ENCODE measurements around the gene KDM3A. TPM values are rescaled to one million over a fixed set of nuclear protein-coding genes. Genes with fewer than 3 reads are reported as not detected.

The KDM3A gene
- total RNA-seq, 1 experiment from 2014 or later, result 28.3 TPM

DNA sequence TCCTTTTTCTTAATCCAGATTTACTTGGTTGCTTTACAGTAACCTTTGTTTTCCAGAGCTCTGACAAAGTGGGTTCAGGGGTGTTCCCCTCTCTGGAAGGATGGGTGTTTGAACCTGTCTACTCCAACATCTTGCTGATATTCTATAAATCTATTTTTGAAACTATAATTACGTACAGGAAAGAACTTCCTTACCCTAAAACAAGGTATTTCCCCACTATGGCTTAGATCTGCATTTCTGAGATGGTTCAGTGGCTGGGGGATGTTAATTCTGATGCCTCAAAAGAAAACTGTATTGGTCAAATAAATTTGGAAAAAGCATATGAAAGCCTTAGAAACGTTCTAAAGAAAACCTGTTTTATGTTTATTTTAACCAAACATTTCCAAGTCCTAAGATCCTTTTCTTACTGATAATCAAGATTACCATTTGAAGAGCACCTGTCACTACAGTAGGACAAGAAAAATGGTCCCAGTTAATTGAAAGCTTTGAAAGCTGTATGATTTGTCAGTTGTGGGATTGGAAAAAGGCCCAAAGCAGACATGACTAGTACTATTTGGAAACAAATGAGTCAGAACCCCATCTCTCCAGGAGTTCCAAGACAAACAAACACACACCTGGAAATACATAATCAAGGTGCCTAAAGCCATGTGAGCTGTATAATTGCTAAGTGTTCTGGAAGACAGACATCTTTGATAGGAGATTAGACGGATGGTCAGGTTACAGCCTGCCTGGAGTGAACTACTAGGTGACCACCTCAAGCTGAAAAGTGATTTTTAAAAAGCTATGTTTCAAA, 57.5 kb downstream of the KDM3A start:
- in situ Hi-C loops (cut with HindIII; ENCODE audit: low pct_unique_long_range_greater_than_20kb, low sequenced_read_pairs), result loop anchor here (10.0 kb wide), 1 partner anchor 116 kb away; no protein-coding TSS in a partner anchor
- peak; percentile 12 for DNase-seq (ENCODE audit: low read depth)

DNA sequence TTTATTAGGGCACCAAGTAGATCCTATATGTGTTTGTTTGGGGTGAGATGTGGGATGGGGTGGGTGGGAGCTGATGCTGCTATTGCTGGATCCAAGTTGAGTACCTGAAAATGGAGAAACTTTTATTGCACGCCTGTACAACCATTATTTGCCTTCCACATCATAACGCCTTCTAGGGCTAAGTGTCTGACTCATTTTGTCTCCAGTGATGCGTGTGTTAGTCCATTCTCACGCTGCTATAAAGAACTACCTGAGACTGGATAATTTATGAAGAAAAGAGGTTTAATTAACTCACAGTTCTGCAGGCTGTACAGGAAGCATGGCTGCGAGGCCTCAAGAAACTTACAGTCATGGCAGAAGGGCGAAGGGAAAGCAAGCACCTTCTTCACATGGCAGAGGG, 58.2 kb downstream of the KDM3A start:
- DNase-seq (ENCODE audit: low read depth), result peak; percentile 19

DNA sequence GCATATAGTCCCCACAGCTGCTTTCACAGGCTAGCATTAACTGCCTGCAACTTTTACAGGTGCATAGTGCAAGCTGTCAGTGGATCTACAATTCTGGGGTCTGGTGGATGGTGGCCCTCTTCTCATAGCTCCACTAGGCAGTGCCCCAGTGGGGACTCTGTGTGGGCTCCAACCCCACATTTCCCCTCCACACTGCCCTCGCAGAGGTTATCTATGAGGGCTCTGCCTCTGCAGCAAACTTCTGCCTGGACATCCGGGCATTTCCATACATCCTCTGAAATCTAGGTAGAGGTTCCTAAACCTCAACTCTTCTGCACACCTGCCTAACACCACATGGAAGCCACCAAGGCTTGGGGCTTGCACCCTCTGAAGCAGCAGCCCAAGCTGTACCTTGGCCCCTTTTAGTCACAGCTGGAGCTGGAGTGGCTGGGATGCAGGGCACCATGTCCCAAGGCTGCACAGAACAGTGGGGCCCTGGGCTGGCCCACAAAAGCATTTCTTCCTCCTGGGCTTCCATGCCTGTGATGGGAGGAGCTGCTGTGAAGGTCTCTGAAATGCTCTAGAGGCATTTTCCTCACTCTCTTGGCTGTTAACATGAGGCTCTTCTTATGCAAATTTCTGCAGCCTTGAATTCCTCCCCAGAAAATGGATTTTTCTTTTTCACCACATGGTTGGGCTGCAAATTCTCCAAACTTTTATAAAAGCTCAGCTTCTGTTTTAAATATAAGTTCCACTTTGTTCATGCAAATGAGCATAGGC, 59.3 kb downstream of the KDM3A start:
- in situ Hi-C loops (cut with HindIII; ENCODE audit: low pct_unique_long_range_greater_than_20kb, low sequenced_read_pairs), result no loop called here
- DNase-seq (ENCODE audit: low read depth), result no peak

More for the DNA sequence above, 58.2 kb downstream of the KDM3A start:
- in situ Hi-C loops (cut with HindIII; ENCODE audit: low pct_unique_long_range_greater_than_20kb, low sequenced_read_pairs), result loop anchor here (10.0 kb wide), 1 partner anchor 115 kb away; no protein-coding TSS in a partner anchor

DNA sequence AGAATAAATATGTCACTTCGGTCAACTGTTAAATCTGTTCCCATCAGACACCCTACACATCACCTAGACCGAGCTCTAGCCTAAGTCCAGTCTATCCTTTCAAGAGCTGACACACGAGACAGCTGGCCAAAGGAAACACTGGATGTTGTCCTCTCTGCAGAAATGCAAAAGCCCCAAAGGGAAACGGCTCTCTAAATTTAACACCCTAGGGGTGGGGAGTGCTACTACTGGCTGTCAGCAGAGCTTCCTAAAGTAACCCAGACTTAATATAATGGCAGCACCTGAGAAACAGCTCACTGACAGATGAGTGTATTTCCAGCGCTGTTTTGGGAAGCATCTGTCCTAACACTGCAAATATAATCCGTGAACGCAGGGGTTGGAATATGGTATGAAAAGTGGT, 66.4 kb downstream of the KDM3A start:
- in situ Hi-C loops (cut with HindIII; ENCODE audit: low pct_unique_long_range_greater_than_20kb, low sequenced_read_pairs), result no loop called here
- DNase-seq (ENCODE audit: low read depth), result no peak

DNA sequence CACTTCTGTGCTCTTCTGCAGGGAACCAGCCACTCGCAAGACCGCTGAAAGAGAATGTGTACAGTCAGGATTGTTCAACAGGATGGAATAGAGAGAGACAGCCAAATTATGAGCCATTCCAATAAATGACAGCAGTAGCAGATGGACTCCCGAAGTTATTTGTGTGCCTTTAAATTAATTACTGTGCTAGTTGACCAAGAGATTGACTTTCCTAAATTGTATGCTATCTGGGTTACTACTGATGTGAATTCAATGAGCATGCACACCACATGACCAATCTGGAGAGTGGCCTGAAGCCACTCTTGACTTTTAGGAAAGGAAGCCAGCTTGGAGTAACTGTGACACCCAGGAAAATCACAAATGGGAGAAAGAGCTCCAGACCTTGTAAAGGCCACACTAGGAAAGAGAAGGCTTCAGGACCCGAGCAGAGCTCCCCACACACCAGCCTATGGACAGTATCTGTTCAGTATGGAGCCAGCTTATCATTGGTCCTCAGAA, 69.3 kb downstream of the KDM3A start:
- in situ Hi-C loops (cut with HindIII; ENCODE audit: low pct_unique_long_range_greater_than_20kb, low sequenced_read_pairs), result no loop called here
- DNase-seq (ENCODE audit: low read depth), result no peak

DNA sequence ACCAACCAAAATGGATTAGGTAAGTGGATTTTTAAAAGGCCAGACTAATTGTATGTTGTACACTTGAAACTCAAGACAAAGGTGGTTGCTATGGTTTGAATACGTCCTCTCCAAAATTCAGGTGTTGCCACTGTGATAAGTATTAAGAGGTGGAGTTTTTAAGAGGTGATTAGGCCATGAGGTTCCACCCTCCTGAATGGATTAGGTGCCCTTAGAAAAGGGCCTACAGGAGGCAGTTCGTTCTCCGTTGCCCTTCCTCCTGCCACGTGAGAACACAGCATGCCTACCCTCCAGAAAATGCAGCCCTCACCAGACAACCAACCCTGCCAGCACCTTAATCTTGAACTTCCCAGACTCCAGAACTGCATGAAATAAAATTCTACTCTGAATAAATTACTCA, 70.9 kb downstream of the KDM3A start:
- in situ Hi-C loops (cut with HindIII; ENCODE audit: low pct_unique_long_range_greater_than_20kb, low sequenced_read_pairs), result no loop called here
- DNase-seq (ENCODE audit: low read depth), result no peak

DNA sequence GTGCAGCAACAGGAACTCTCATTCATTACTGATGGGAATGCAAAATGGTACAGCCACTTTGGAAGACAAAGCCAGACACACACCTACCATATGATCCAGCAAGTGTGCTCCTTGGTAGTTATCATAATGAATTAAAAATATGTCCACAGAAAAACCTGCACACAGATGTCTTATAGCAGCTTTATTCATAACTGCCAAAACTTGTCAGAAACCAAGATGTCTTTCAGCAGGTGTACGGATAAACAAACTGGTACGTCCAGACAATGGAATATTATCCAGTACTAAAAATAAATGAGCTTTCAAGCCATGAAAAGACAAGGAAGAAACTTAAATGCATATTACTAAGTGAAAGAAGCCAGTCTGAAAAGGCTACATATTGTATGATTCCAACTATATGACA, 71.7 kb downstream of the KDM3A start:
- DNase-seq (ENCODE audit: low read depth), result no peak
- in situ Hi-C loops (cut with HindIII; ENCODE audit: low pct_unique_long_range_greater_than_20kb, low sequenced_read_pairs), result no loop called here

DNA sequence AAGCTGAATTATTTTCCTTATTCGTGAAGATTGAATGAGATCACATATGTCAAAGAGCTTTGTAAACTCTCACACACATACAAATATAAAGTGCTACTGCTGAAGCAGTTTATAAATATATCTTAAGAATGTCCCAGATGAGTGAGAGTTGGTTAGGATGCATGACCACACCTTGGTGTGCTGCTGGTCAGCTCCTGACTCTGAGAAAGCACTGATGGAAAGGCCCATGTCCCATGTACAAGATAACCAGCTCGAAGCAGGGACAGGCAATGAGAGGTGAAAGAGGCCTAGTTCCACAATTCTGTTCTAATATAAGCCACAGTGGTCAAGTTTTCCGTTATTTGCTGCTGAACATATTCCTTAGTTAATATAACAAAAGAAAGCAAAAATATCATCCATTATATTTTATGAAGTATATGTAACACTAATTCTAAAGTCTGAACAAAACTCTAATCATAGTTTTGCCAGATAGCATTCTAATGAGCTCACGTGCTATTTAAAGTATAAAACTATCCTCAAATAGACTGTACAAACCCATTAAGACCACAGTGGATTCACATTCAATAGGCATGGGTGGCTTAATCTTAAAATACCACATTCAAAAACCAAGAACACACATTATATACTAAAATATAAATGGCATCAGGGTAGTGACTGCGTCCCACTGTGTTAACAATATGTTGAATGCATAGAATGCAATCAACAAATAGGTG, 72.9 kb downstream of the KDM3A start:
- in situ Hi-C loops (cut with HindIII; ENCODE audit: low pct_unique_long_range_greater_than_20kb, low sequenced_read_pairs), result no loop called here
- no peak for DNase-seq (ENCODE audit: low read depth)

DNA sequence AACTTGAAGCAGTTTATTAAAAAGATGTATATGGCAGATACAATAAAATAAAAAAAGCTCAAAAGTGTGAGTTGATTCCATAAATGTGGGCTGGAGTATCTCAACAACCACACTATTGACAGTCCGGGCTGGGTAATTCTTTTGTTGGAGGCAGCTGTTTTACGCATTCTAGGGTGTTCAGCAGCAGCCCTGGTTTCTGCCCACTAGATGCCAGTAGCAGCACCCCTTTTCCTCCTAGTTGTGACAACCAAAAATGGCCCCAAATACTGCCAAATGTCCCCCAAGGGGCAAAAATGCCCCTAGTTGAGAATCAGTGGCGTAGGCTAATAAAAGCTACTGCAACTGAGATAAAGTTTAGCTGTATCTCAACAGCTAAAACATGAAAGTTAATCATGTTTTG, 77.3 kb downstream of the KDM3A start:
- no peak for DNase-seq (ENCODE audit: low read depth)

DNA sequence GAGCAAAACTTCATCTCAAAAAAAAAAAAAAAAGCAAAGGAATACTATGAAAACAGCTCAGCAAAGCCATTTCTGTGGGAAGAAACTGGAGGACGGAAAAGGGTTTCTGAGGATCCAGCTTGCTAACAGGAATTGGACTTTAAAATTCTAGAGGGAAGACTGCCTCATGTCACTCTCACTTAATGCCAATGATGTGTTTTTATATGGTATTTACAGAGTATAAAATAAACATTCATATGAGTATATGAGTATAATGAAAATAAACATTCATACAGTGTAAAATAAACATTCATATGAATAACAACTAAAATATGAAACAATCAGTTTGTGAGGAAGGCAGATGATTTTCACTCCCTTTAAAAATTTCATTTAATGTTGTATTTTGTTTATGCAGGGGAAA, 78.2 kb downstream of the KDM3A start:
- in situ Hi-C loops (cut with HindIII; ENCODE audit: low pct_unique_long_range_greater_than_20kb, low sequenced_read_pairs), result no loop called here
- no peak for DNase-seq (ENCODE audit: low read depth)

More for the DNA sequence above, 77.3 kb downstream of the KDM3A start:
- in situ Hi-C loops (cut with HindIII; ENCODE audit: low pct_unique_long_range_greater_than_20kb, low sequenced_read_pairs), result no loop called here

DNA sequence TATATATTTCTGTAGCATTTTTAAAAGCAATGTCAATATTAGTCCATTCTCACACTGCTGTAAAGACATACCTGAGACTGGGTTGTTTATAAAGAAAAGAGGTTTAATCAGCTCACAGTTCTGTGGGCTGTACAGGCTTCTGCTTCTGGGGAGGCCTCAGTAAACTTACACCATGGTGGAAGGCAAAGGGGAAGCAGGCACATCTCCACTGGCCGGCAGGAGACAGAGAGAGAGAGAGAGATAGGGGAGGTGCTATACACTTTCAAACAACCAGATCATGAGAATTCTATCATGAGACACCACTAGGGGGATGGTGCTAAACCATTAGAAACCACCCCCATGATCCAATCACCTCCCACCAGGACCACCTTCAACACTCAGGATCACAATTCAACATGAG, 79.0 kb downstream of the KDM3A start:
- DNase-seq (ENCODE audit: low read depth), result peak; percentile 12
- in situ Hi-C loops (cut with HindIII; ENCODE audit: low pct_unique_long_range_greater_than_20kb, low sequenced_read_pairs), result no loop called here

DNA sequence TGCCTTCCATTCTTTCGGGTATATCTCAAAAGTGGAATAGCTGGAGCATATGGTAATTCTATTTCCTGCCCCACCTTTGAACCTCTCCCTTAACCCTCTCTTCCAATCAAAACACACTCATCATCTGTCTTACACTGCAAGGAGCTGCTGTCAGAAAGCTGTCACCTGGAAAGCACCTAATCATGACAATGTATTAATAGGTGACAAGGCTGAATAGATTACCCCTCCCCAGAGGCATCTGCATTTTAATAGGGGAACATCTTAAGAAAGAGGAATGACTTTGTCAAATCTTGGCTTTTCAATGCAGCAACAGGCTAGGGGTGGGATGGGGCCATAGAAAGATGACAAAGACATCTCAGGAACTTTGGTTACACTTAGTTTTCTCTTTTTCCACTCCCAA, 80.8 kb downstream of the KDM3A start:
- DNase-seq (ENCODE audit: low read depth), result no peak
- in situ Hi-C loops (cut with HindIII; ENCODE audit: low pct_unique_long_range_greater_than_20kb, low sequenced_read_pairs), result no loop called here

DNA sequence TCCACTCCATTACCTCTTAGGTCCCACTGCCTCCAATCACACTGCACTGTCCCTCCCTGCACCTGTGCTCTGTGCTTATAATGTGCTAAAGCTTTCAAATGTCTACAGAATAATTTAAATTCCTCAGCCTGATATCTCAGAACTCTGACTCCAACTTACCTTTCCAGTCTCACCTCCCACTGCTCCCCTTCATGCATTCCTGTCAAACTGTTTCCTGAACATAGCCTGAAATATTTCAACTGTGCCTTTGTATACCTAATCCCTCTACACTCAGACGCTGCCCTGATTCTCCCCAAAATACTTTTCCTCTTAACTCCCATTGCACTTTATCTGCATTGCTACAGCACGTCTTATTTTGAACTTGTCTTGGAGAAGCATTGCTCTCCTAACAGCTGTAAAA, 81.5 kb downstream of the KDM3A start:
- no peak for DNase-seq (ENCODE audit: low read depth)
- in situ Hi-C loops (cut with HindIII; ENCODE audit: low pct_unique_long_range_greater_than_20kb, low sequenced_read_pairs), result no loop called here

DNA sequence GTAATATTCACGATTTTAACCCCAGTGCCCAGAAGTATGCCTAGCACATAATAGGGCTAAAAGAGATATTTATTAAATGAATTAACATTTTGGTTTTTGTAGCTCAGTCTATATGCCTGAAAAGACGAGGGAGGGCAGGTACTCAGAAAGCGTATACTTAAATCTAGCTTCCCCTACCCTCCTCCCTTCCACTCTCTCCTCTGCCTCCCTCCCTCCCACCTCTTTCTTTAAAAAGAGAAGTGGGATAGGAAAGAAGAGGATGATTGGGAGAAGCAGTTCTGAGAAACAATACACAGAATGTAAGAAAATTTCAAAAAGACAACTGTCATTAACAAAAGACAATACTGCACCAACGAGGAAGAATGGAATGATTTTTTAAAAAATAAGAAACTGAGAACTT, 82.3 kb downstream of the KDM3A start:
- in situ Hi-C loops (cut with HindIII; ENCODE audit: low pct_unique_long_range_greater_than_20kb, low sequenced_read_pairs), result no loop called here
- DNase-seq (ENCODE audit: low read depth), result no peak

DNA sequence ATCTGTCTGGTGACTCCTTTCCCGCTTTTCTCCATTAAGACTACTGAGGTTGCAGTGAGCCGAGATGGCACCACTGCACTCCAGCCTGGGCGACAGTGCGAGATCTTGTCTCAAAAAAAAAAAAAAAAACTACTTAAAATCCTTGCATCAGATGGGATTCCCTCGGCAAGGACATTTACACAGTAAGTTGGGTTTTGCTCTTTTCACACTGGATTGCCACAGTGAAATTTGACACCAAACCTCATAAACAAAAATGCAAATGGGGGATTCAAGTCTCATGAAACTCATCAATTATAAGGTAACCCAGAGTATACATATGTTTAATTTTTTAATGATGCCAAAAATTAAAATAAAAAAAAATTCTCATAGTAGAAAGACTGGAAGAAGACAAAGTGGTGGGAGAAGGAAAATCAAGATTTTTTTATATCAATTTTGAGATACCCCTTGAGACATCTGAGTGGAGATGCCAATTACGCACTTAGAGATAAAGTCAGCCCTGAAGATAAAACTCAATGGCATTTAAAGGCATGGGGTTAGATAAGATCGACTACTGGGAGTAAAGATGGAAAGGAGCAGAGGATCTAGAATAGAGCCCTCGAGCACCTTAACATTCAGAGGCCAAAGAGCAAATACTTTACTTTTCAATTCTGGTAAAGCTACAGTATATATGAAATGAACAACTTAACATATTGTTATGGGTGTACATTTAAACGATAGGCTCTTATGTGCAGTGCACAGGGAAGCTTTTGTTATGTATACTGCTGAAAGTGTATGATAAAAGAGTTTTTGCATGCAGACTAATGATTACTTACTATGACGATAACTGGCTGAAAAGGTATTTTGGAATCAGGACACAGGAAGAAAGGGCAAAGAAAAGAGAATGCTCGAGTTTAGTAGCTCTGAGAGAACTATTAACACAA, 84.5 kb downstream of the KDM3A start:
- DNase-seq (ENCODE audit: low read depth), result no peak
- in situ Hi-C loops (cut with HindIII; ENCODE audit: low pct_unique_long_range_greater_than_20kb, low sequenced_read_pairs), result no loop called here

DNA sequence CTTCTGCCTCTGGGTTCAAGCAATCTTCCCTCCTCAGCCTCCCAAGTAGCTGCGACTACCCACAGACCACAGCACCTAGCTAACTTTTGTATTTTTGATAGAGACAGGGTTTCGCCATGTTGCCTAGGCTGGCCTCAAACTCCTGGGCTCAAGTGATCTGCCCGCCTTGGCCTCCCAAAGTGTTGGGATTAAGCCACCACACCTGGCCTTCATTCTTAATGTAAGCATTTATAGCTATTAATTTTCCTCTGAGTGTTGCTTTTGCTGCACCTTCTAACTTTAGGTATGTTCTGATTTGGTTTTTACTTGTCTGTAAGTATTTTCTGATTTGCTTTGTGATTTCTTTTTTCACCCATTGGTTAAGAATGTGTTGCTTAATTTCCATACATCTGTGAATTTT, 92.4 kb downstream of the KDM3A start:
- in situ Hi-C loops (cut with HindIII; ENCODE audit: low pct_unique_long_range_greater_than_20kb, low sequenced_read_pairs), result no loop called here
- DNase-seq (ENCODE audit: low read depth), result no peak

DNA sequence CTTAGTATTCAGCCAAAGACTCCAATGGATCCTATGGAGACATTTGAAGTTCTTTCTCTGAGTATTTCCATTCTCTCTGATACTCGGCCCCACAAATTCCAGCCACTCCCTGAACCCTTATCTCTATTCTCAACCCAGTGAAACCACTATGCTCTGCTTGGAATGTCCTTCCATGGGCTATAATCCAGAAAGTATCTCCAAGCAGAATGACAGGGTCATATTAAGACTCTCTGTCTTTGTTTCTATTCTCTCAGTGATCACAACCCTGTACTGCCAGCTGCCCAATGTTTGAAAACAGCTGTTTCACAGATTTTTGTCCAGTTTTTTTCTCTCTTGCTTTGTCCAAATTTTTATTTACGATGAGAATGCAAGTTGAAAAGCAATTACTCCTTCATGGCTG, 100.2 kb downstream of the KDM3A start:
- no peak for DNase-seq (ENCODE audit: low read depth)
- in situ Hi-C loops (cut with HindIII; ENCODE audit: low pct_unique_long_range_greater_than_20kb, low sequenced_read_pairs), result no loop called here

All from Caki2 (cell line).